OCI-LY1 (cell line): Measurements from ENCODE around the gene ARRDC5.

Experiments used
- EZH2 ChIP-seq: fragments of 200-600 bp; sonication (generic), shearing (Covaris generic); IDR thresholded peaks from 2 replicates; pipeline ENCODE4 v1.8.0; 2017; ENCODE audit warnings: borderline replicate concordance, mixed run types, mild to moderate bottlenecking, antibody characterized with exemption, low read length, moderate library complexity, mixed read lengths
- TF ChIP-seq, protein P1 (sequence below): fragments of 200-600 bp; sonication (generic), shearing (Covaris generic); IDR thresholded peaks from 2 replicates; pipeline ENCODE4 v1.5.1; 2017; ENCODE audit warnings: mild to moderate bottlenecking, antibody characterized with exemption, low read length, moderate library complexity, mixed read lengths

DNA sequence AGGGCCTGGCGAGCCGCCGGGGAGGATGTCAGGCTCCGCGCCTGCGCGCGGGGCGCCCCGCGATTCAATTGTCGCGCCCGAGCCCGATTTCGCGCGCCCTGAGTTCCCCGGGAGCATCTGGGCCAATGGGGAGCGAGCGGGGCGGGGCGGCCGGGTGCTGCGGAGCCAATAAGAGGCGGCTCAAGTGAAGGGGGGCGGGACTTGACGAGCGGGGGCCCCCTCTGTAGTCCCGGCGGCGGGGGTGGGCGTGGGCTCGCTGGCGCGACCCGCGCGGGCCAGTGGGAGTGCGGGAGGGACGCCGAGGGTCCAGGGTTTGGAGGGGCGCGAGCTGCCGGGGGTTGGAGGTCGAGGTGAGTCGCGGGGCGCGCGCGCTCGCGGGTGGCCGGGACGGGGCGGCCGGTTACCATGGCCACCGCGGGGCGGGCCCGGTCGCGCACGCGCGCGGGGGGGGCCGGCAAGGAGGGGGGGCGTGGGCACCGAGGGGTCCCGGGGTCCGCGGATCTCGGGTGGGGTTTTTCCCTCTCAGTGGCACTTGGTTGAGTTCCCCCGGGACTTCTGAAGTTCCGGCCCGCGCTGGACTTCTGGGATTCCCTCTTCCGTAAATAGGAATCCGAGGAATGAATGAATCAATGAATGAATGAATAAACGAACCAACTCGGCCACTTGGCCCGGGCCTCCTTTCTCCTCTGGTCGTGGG, 7.3 kb upstream of the ARRDC5 start:
- TF ChIP-seq, protein P1, sequence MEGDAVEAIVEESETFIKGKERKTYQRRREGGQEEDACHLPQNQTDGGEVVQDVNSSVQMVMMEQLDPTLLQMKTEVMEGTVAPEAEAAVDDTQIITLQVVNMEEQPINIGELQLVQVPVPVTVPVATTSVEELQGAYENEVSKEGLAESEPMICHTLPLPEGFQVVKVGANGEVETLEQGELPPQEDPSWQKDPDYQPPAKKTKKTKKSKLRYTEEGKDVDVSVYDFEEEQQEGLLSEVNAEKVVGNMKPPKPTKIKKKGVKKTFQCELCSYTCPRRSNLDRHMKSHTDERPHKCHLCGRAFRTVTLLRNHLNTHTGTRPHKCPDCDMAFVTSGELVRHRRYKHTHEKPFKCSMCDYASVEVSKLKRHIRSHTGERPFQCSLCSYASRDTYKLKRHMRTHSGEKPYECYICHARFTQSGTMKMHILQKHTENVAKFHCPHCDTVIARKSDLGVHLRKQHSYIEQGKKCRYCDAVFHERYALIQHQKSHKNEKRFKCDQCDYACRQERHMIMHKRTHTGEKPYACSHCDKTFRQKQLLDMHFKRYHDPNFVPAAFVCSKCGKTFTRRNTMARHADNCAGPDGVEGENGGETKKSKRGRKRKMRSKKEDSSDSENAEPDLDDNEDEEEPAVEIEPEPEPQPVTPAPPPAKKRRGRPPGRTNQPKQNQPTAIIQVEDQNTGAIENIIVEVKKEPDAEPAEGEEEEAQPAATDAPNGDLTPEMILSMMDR = no peak
- no peak for TF ChIP-seq EZH2
